Liver (tissue), 3 donors: ENCODE data around the gene ATP5IF1.

Experiments used
- ATF3 ChIP-seq: IDR thresholded peaks from 2 replicates; pipeline ENCODE4 v1.6.1; 2016; ENCODE audit warnings: antibody characterized with exemption
- CTCF ChIP-seq: fragments of 150-350 bp; IDR thresholded peaks from 2 replicates; pipeline ENCODE4 v1.5.1; 2017; ENCODE audit warnings: improper control_type of control experiment, low read depth, low read length; ENCODE audit not compliant: missing input control
- FOXA1 ChIP-seq: IDR thresholded peaks from 2 replicates; pipeline ENCODE4 v1.6.1; 2016; ENCODE audit warnings: antibody characterized with exemption
- GABPA ChIP-seq, 2 donors: IDR thresholded peaks in 1 of 2; conservative IDR thresholded peaks in 1 of 2; 2 replicates each; pipeline ENCODE4 v1.6.1; 2016; ENCODE audit warnings: antibody characterized with exemption in 2 of 2, mild to moderate bottlenecking in 1 of 2, moderate library complexity in 1 of 2
- HNF4G ChIP-seq: IDR thresholded peaks from 2 replicates; pipeline ENCODE4 v1.6.1; 2016; ENCODE audit warnings: antibody characterized with exemption
- JUND ChIP-seq, 2 donors: IDR thresholded peaks; 2 replicates each; pipeline ENCODE4 v1.6.1; 2016; ENCODE audit warnings: antibody characterized with exemption in 2 of 2
- MAX ChIP-seq: IDR thresholded peaks from 2 replicates; pipeline ENCODE4 v1.6.1; 2016; ENCODE audit warnings: antibody characterized with exemption
- RAD21 ChIP-seq, 2 donors: IDR thresholded peaks; 2 replicates each; pipeline ENCODE4 v1.6.1; 2016; ENCODE audit warnings: antibody characterized with exemption in 2 of 2, mild to moderate bottlenecking in 2 of 2
- REST ChIP-seq: IDR thresholded peaks from 2 replicates; pipeline ENCODE4 v1.6.1; 2016; ENCODE audit warnings: antibody characterized with exemption, mild to moderate bottlenecking
- SP1 ChIP-seq: IDR thresholded peaks from 2 replicates; pipeline ENCODE4 v1.6.1; 2018; ENCODE audit warnings: antibody characterized with exemption, mild to moderate bottlenecking
- YY1 ChIP-seq: IDR thresholded peaks from 2 replicates; pipeline ENCODE4 v1.6.1; 2016; ENCODE audit warnings: antibody characterized with exemption, mild to moderate bottlenecking
- ZBTB33 ChIP-seq: IDR thresholded peaks from 2 replicates; pipeline ENCODE4 v1.6.1; 2016; ENCODE audit warnings: antibody characterized with exemption
- donor health status: healthy.
- donor health status: healthy.

GRCh38 chr1:28190337-28190979 is 45.5 kb upstream of the ATP5IF1 start:
- TF ChIP-seq MAX (no peak), CTCF (no peak), HNF4G (no peak), REST (no peak), YY1 (no peak), ATF3 (no peak), ZBTB33 (no peak), JUND (IDR thresholded peaks at IDR 0.05) (no peak), FOXA1 (no peak), GABPA (IDR thresholded peaks at IDR 0.05 in 1 of 2, conservative IDR thresholded peaks at IDR 0.05 in 1 of 2) (no peak), SP1 (no peak), RAD21 (IDR thresholded peaks at IDR 0.05) (no peak)
